Activated CD4-positive, alpha-beta T cell treated with anti-CD3 and anti-CD28 coated beads for 36 hours (primary cell): ENCODE results near the gene GFRAL. TPM values are rescaled to one million over a fixed set of nuclear protein-coding genes. Genes with fewer than 3 reads are reported as not detected.

Experiments
- ATAC-seq: fragments of 200-7000 bp; cut with Tn5 transposase; one replicate; pipeline ENCODE4 v1.10.0; 2021; ENCODE audit warnings: mild to moderate bottlenecking, moderate library complexity
- CTCF ChIA-PET: fragments of 350-600 bp; sonication (Branson Sonifier 250); formaldehyde crosslinking; loops from one replicate; lab custom pipeline; 2021; ENCODE audit warnings: antibody characterized with exemption; lab: Charles Lee
- POLR2A ChIA-PET: fragments of 350-600 bp; sonication (Branson Sonifier 250); formaldehyde crosslinking; loops from one replicate; lab custom pipeline; 2021; ENCODE audit warnings: antibody characterized with exemption, inconsistent platforms; lab: Charles Lee
- DNase-seq: peaks from one replicate; pipeline ENCODE4 v3.0.0-alpha.2; 2020
- H3K27ac Mint-ChIP-seq: one replicate; pipeline ENCODE4 v1.8.0; 2021; ENCODE audit warnings: mixed read lengths
- H3K27me3 Mint-ChIP-seq: one replicate; pipeline ENCODE4 v1.8.0; 2021; ENCODE audit warnings: mixed read lengths
- H3K36me3 Mint-ChIP-seq: one replicate; pipeline ENCODE4 v1.8.0; 2021; ENCODE audit warnings: low read depth, mixed read lengths
- H3K4me1 Mint-ChIP-seq: one replicate; pipeline ENCODE4 v1.8.0; 2021; ENCODE audit warnings: mixed read lengths
- H3K4me3 Mint-ChIP-seq: one replicate; pipeline ENCODE4 v1.8.0; 2021; ENCODE audit warnings: mild to moderate bottlenecking, moderate library complexity, mixed read lengths
- H3K9me3 Mint-ChIP-seq: one replicate; pipeline ENCODE4 v1.8.0; 2021; ENCODE audit warnings: low read depth, mixed read lengths
- intact Hi-C, 2 experiments: fragments of 100-400 bp; cut with DNase I in 1 of 2; cut with micrococcal nuclease in 1 of 2; formaldehyde crosslinking; loops; one replicate each; pipeline versions ENCODE4 v1.14.2 to v1.15.1; 2022 to 2024; cut with DNase I, micrococcal nuclease
- total RNA-seq, 2 experiments: library from RNA; stranded (reverse); gene quantifications; one replicate each; pipeline ENCODE4 v1.2.3, GENCODE V29; 2021

GFRAL gene
- total RNA-seq, 2 experiments from 2014 or later = not detected

DNA sequence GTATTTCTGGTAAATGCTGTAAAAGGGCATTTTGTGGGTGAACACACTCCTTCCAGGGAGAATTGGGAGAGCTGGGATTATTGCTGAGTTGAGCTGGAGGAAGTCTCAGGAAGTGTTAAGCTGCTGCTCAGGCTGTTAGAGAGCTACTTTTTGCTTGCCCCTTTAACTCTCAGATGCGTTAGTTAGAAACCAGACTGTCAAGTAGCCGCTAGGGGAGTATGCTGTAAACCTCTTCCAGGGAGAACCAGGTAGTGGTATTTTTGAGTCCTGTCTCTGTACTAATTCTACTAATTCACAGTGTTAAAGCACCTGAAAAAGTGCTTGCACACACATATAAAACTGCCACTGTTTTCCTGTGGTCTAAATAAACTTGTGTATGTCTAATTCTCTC lies 6.6 kb upstream of the GFRAL start:
- intact Hi-C loops = no loop called here
- Mint-ChIP-seq H3K9me3 (peaks cover 16% of the 10 kb centered on the region), H3K27ac (no peak overlapping the region), H3K4me3 (no peak overlapping the region), H3K27me3 (no peaks in the 10 kb centered on the region), H3K4me1 (no peaks in the 10 kb centered on the region), H3K36me3 (no peaks in the 10 kb centered on the region)
- ATAC-seq = no peak
- ChIA-PET POLR2A (no interaction called here), CTCF (no interaction called here)
- no peak for DNase-seq

GRCh38 chr6:55377150-55377549 lies 49.9 kb downstream of the GFRAL start:
- ChIA-PET CTCF (no interaction called here), POLR2A (no interaction called here)
- Mint-ChIP-seq H3K9me3 (peaks cover 7% of the 10 kb centered on the region), H3K27ac (no peak overlapping the region), H3K36me3 (no peaks in the 10 kb centered on the region), H3K4me3 (no peak overlapping the region), H3K4me1 (no peaks in the 10 kb centered on the region), H3K27me3 (no peaks in the 10 kb centered on the region)
- ATAC-seq (no peak), DNase-seq (no peak)
- intact Hi-C loops = no loop called here

GRCh38 chr6:55379471-55379870 lies 52.2 kb downstream of the GFRAL start:
- ATAC-seq = no peak
- Mint-ChIP-seq H3K4me1 (no peaks in the 10 kb centered on the region), H3K27ac (no peak overlapping the region), H3K36me3 (no peaks in the 10 kb centered on the region), H3K4me3 (no peak overlapping the region), H3K9me3 (peaks cover 3% of the 10 kb centered on the region), H3K27me3 (no peaks in the 10 kb centered on the region)
- ChIA-PET POLR2A (no interaction called here), CTCF (no interaction called here)
- intact Hi-C loops = no loop called here
- no peak for DNase-seq

GRCh38 chr6:55379895-55380294 lies 52.6 kb downstream of the GFRAL start:
- ChIA-PET POLR2A (no interaction called here), CTCF (no interaction called here)
- H3K4me3 Mint-ChIP-seq = no peak overlapping the region
- intact Hi-C loops = no loop called here
- no peaks in the 10 kb centered on the region for H3K36me3 Mint-ChIP-seq
- no peaks in the 10 kb centered on the region for H3K4me1 Mint-ChIP-seq
- DNase-seq (no peak), ATAC-seq (no peak)
- H3K9me3 Mint-ChIP-seq = peaks cover 2% of the 10 kb centered on the region
- no peaks in the 10 kb centered on the region for H3K27me3 Mint-ChIP-seq
- H3K27ac Mint-ChIP-seq = no peak overlapping the region

GRCh38 chr6:55388211-55388610 lies 60.9 kb downstream of the GFRAL start:
- no peak overlapping the region for H3K4me3 Mint-ChIP-seq
- H3K4me1 Mint-ChIP-seq = no peaks in the 10 kb centered on the region
- intact Hi-C loops = no loop called here
- H3K9me3 Mint-ChIP-seq = no peaks in the 10 kb centered on the region
- H3K36me3 Mint-ChIP-seq = no peaks in the 10 kb centered on the region
- no peak for ATAC-seq
- DNase-seq = no peak
- H3K27me3 Mint-ChIP-seq = no peaks in the 10 kb centered on the region
- H3K27ac Mint-ChIP-seq = no peak overlapping the region
- CTCF ChIA-PET = no interaction called here
- POLR2A ChIA-PET = no interaction called here

GRCh38 chr6:55395871-55396270 lies 68.6 kb downstream of the GFRAL start:
- ChIA-PET POLR2A (no interaction called here), CTCF (no interaction called here)
- Mint-ChIP-seq H3K4me1 (no peaks in the 10 kb centered on the region), H3K27ac (no peak overlapping the region), H3K27me3 (no peaks in the 10 kb centered on the region), H3K36me3 (no peaks in the 10 kb centered on the region), H3K9me3 (peaks cover 2% of the 10 kb centered on the region), H3K4me3 (no peak overlapping the region)
- DNase-seq (no peak), ATAC-seq (no peak)
- intact Hi-C loops = no loop called here

DNA sequence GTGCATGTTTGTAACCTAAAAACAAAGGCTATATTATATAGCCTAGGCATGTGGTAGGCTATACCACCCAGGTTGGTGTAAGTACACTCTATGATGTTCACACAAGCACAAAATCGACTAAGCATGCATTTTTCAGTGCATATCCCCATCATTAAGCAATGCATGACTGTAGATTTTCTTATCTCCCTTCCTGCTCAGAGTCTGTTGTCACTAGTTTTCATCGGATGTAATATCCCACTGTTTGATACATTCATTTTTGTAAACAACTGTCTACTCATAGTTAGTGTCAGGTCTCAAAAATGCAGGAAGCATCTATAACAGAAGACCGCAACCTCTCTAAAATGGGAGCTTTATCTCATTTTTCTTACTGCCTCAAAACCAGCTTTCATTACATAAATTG lies 70.7 kb downstream of the GFRAL start:
- Mint-ChIP-seq H3K4me3 (no peak overlapping the region), H3K36me3 (no peaks in the 10 kb centered on the region), H3K9me3 (peaks cover 2% of the 10 kb centered on the region), H3K27ac (no peak overlapping the region), H3K27me3 (no peaks in the 10 kb centered on the region), H3K4me1 (no peaks in the 10 kb centered on the region)
- ATAC-seq (no peak), DNase-seq (no peak)
- ChIA-PET POLR2A (no interaction called here), CTCF (interaction anchor here (0.8 kb wide), 1 partner anchor 844 kb away, joined by 3 read pairs; no protein-coding TSS in a partner anchor)
- intact Hi-C loops = no loop called here

- Mint-ChIP-seq H3K27ac (no peak overlapping the region), H3K4me1 (no peaks in the 10 kb centered on the region), H3K36me3 (no peaks in the 10 kb centered on the region), H3K27me3 (no peaks in the 10 kb centered on the region), H3K4me3 (no peak overlapping the region), H3K9me3 (peaks cover 2% of the 10 kb centered on the region)
- no peak for DNase-seq
- intact Hi-C loops = no loop called here
- ChIA-PET POLR2A (no interaction called here), CTCF (no interaction called here)
- no peak for ATAC-seq
These were observed 72.1 kb downstream of the GFRAL start for GRCh38 chr6:55399351-55399750.

DNA sequence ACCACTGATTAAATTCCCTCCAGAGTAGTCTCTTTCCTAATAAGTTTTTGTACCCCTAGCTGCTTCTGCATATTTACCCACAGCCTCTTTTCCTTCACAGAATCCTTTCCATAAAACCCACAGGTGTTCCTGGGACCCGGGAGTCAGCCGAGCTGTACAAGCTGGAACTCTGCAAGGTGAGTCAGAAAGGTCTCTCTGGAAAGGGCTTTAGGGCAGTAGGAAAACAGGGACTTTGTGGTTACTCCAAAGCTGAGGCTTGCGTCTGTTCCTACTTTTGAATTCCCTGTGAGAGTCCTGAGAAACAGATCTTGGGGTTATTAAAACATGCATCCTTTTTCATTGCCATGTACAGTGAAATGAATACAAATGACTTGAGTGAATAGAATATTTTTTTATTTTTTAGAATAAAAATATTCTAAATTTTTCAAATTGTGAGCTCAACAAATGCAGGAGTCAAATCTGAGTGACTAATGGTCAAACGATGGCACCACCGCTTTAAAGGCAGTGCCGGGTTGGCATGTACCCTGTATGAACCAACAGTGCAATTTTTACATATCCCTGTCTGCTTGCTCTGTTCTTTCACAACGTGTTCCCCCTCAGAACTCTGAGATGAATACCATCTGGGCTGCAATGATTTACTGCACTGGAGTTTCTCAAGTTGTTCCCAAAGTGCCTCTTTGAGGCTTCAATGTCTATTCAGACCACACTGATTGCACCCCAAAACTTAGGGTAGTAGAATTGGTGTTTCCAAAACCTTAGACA lies 78.4 kb downstream of the GFRAL start:
- Mint-ChIP-seq H3K4me1 (no peaks in the 10 kb centered on the region), H3K27ac (no peak overlapping the region), H3K36me3 (no peaks in the 10 kb centered on the region), H3K9me3 (peaks cover 6% of the 10 kb centered on the region), H3K27me3 (no peaks in the 10 kb centered on the region), H3K4me3 (no peak overlapping the region)
- ChIA-PET CTCF (no interaction called here), POLR2A (no interaction called here)
- ATAC-seq (no peak), DNase-seq (no peak)
- intact Hi-C loops = no loop called here

DNA sequence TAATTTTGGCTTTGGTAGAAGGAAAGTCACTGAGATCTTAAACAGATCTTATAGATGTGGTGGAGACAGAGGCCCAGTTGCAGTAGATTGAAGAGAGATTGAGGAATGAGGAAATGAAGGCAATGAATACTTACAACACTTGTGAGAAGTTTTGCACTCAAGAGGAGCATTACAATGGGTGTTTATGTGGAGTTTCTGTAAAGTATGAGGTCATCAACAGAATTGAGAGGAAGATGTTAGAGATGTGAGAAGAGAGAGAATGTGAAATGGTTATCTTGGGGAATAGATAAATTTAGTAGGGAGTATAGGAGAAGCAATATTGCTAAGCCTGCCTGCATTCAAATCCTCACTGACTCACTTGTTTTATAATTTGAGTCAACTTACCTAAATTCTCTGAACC lies 83.4 kb downstream of the GFRAL start:
- ATAC-seq = no peak
- ChIA-PET POLR2A (no interaction called here), CTCF (no interaction called here)
- H3K9me3 Mint-ChIP-seq = peaks cover 11% of the 10 kb centered on the region
- H3K36me3 Mint-ChIP-seq = no peaks in the 10 kb centered on the region
- DNase-seq = no peak
- intact Hi-C loops = no loop called here
- H3K27ac Mint-ChIP-seq = no peak overlapping the region
- no peaks in the 10 kb centered on the region for H3K4me1 Mint-ChIP-seq
- H3K4me3 Mint-ChIP-seq = no peak overlapping the region
- no peaks in the 10 kb centered on the region for H3K27me3 Mint-ChIP-seq

GRCh38 chr6:55423933-55424332 lies 96.7 kb downstream of the GFRAL start:
- ChIA-PET CTCF (no interaction called here), POLR2A (interaction anchor here (0.6 kb wide), 1 partner anchor 73 kb away, joined by 3 read pairs; no protein-coding TSS in a partner anchor)
- DNase-seq (no peak), ATAC-seq (no peak)
- H3K4me3 Mint-ChIP-seq = no peak overlapping the region
- no peaks in the 10 kb centered on the region for H3K4me1 Mint-ChIP-seq
- H3K36me3 Mint-ChIP-seq = no peaks in the 10 kb centered on the region
- no peak overlapping the region for H3K27ac Mint-ChIP-seq
- intact Hi-C loops = no loop called here
- H3K27me3 Mint-ChIP-seq = no peaks in the 10 kb centered on the region
- no peaks in the 10 kb centered on the region for H3K9me3 Mint-ChIP-seq

DNA sequence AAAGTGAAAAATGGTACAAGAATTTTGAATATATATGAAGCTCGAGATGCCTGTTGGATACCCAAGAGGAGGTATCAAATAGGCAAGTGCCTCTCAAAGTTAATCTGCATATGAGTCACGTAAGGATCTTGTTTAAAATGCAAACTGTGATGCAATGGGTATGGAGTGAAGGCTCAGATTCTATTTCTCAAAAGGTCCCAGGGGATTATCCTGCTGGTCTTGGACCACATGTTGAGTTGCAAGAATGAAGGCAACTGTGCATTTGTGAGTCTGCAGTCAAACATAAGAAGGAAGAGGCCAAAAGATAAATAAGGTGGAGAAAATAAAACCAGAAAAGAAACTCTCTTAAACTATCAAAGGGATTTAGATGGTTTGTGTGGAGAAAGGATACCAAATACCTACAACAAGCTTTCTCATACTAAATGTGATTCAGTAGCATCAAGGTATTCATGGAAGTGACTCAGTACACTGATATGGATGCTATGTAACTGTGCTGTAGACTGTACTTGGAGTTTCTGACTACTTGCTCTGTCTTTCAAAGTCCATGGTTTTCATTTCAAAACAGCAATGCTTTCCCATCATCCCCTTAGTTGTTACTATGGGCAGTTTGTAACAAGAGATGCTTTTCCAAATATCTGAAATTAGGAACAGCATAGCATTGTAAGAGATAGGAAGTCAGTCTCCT lies 106.3 kb downstream of the GFRAL start:
- Mint-ChIP-seq H3K9me3 (no peaks in the 10 kb centered on the region), H3K27ac (no peak overlapping the region), H3K4me1 (no peaks in the 10 kb centered on the region), H3K27me3 (no peaks in the 10 kb centered on the region), H3K4me3 (no peak overlapping the region), H3K36me3 (no peaks in the 10 kb centered on the region)
- ChIA-PET POLR2A (no interaction called here), CTCF (no interaction called here)
- intact Hi-C loops = no loop called here
- ATAC-seq = no peak
- no peak for DNase-seq
